HepG2 (cell line): ENCODE data around the gene HDDC2. TPM values are rescaled to one million over a fixed set of nuclear protein-coding genes. Genes with fewer than 3 reads are reported as not detected.
"Not testable (repeated sequence)": the region's sequence is repeated elsewhere in the genome, so short reads cannot be mapped to it uniquely, and the experiment has no call there.

Experiments
- ATAC-seq: fragments of 200-7000 bp; cut with Tn5 transposase; 3 replicates; pipeline ENCODE4 v1.9.1; 2020; ENCODE audit warnings: mild to moderate bottlenecking, moderate library complexity
- BruUV-seq: library from RNA; stranded (reverse); fragments of 400-500 nt; replicated peaks from 2 replicates; lab custom pipeline; 2021; lab: Mats Ljungman, UMichigan
- CTCF ChIA-PET: fragments of 300-600 bp; formaldehyde crosslinking; extraction: SDS; loops from one replicate; lab custom pipeline; 2021; ENCODE audit warnings: low total read pairs, inconsistent platforms, low intra/inter-chr PET ratio; lab: Yijun Ruan, JAX
- POLR2A ChIA-PET: fragments of 350-600 bp; sonication (Branson Sonifier 250); formaldehyde crosslinking; loops from one replicate; lab custom pipeline; 2020; ENCODE audit warnings: antibody characterized with exemption, inconsistent platforms; lab: Yijun Ruan, JAX
- DNase-seq: peaks from one replicate; pipeline ENCODE4 v3.0.0-alpha.2; 2015; ENCODE audit warnings: low spot score
- FAIRE-seq: peaks from 3 replicates; lab custom pipeline; 2011; peaks lifted over from hg19 to GRCh38; lab: Jason Lieb, UNC
- H2AFZ ChIP-seq: one replicate; pipeline ENCODE4 v1.6.1; 2011; ENCODE audit warnings: low read length, inconsistent platforms
- H3K27ac ChIP-seq: fragments of 300-600 bp; 3 replicates; pipeline ENCODE4 v1.8.0; 2011; ENCODE audit warnings: mixed run types, mild to moderate bottlenecking, mixed read lengths, low read length, inconsistent platforms; ENCODE audit not compliant: insufficient read depth; ENCODE audit errors: extremely low read length
- H3K27me3 ChIP-seq, 2 experiments: fragments of 200-600 bp in 1 of 2; 2 replicates in 1 of 2; 3 replicates in 1 of 2; pipeline versions ENCODE4 v1.6.0 to v1.8.0; 2011; ENCODE audit warnings: low read length in 2 of 2, mild to moderate bottlenecking in 2 of 2, moderate library complexity in 2 of 2, inconsistent platforms in 1 of 2; ENCODE audit not compliant: insufficient read depth in 2 of 2, control insufficient read depth in 1 of 2
- H3K36me3 ChIP-seq, 2 experiments: fragments of 200-600 bp in 1 of 2; replicated peaks in 1 of 2; 2 replicates in 1 of 2; 3 replicates in 1 of 2; pipeline versions ENCODE4 v1.5.1 to v1.8.0; 2011; ENCODE audit warnings: low read length in 2 of 2, inconsistent platforms in 1 of 2; ENCODE audit not compliant: insufficient read depth in 2 of 2, control insufficient read depth in 1 of 2
- H3K4me1 ChIP-seq: 2 replicates; pipeline ENCODE4 v1.5.1; 2012; ENCODE audit warnings: low read length, inconsistent platforms; ENCODE audit not compliant: insufficient read depth
- H3K4me2 ChIP-seq: 2 replicates; pipeline ENCODE4 v1.6.0; 2011; ENCODE audit warnings: low read depth, low read length, inconsistent platforms
- H3K4me3 ChIP-seq, 3 experiments: fragments of 200-600 bp in 1 of 3; sonication (generic), shearing (Covaris generic) in 1 of 3; replicated peaks in 1 of 3; 2 replicates each; pipeline ENCODE4 v1.5.1; 2011 to 2016; ENCODE audit warnings: low read length in 3 of 3, inconsistent platforms in 2 of 3, low read depth in 2 of 3, mild to moderate bottlenecking in 2 of 3, control low read depth in 1 of 3, mixed read lengths in 1 of 3; ENCODE audit not compliant: insufficient read depth in 1 of 3
- H3K79me2 ChIP-seq: one replicate; pipeline ENCODE4 v1.6.1; 2011; ENCODE audit warnings: low read length, inconsistent platforms; ENCODE audit not compliant: insufficient read depth
- H3K9ac ChIP-seq: 2 replicates; pipeline ENCODE4 v1.6.0; 2011; ENCODE audit warnings: mild to moderate bottlenecking, low read depth, low read length, inconsistent platforms; ENCODE audit not compliant: insufficient read depth
- H3K9me3 ChIP-seq: 2 replicates; pipeline ENCODE4 v1.5.1; 2012; ENCODE audit warnings: mild to moderate bottlenecking, low read length
- H4K20me1 ChIP-seq: 2 replicates; pipeline ENCODE4 v1.6.0; 2011; ENCODE audit warnings: inconsistent platforms, mild to moderate bottlenecking, low read length, moderate library complexity; ENCODE audit not compliant: insufficient read depth
- ZNF17 ChIP-seq: sonication (generic); formaldehyde crosslinking; IDR thresholded peaks from 2 replicates; pipeline ENCODE4 v1.5.0; 2020; ENCODE audit warnings: mild to moderate bottlenecking, missing genetic modification reagents
- WGBS: methylation state at CpG from one replicate; pipeline ENCODE4 v1.1.6; 2017; ENCODE audit warnings: low lambda C conversion rate; 5-methylcytosine and 5-hydroxymethylcytosine counted together
- in situ Hi-C: cut with HindIII; loops from 2 replicates; pipeline ENCODE4 v1.10.0; 2017; ENCODE audit warnings: low pct_unique_long_range_greater_than_20kb; ENCODE audit not compliant: extremely low pct_ligation_motif_present
- intact Hi-C: fragments of 100-400 bp; cut with micrococcal nuclease; formaldehyde crosslinking; loops from one replicate; pipeline ENCODE4 v1.10.0; 2022; ENCODE audit not compliant: unreplicated experiment
- polyA plus RNA-seq, 8 experiments: library from polyadenylated mRNA; depleted of rRNA in 3 of 8; stranded (reverse) in 7 of 8; unstranded in 1 of 8; fragments of >200 nt; fragmentation: Illumina TruSeq in 4 of 8; extraction: Trizol in 4 of 8; gene quantifications; 2 replicates each; pipeline versions ENCODE4 v1.2.1 to v1.2.3, GENCODE V29; 2011 to 2016; ENCODE audit warnings: low read depth in 4 of 8, missing spikeins in 1 of 8, mixed read lengths in 1 of 8; ENCODE audit not compliant: insufficient read depth in 1 of 8
- total RNA-seq, 5 experiments: library from RNA; depleted of rRNA; stranded (reverse); fragments of >200 nt; fragmentation: Illumina TruSeq; extraction: Trizol; gene quantifications; 2 replicates each; pipeline ENCODE4 v1.2.3, GENCODE V29; 2016; ENCODE audit warnings: low read depth in 1 of 5

HDDC2 gene
- total and polyA plus RNA-seq, 2 of the 13 experiments (the other 11 are each of a cell fraction or from before 2014, with no cell fraction given) = 76.7 to 78.7 TPM

DNA sequence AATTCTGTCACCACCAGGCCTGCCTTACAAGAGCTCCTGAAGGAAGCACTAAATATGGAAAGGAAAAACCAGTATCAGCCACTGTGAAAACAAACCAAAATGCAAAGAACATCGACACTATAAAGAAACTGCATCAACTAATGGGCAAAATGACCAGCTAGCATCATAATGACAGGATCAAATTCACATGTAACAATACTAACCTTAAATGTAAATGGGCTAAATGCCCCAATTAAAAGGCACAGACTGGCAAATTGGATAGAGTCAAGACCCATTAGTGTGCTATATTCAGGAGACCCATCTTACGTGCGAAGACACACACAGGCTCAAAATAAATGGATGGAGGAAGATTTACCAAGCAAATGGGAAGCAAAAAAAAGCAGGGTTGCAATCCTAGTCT lies 19.3 kb downstream of the HDDC2 start:
- H2AFZ ChIP-seq, H3K27me3 ChIP-seq, POLR2A ChIA-PET, FAIRE-seq, ATAC-seq, H3K4me3 ChIP-seq, H3K79me2 ChIP-seq, H3K4me2 ChIP-seq, H3K9ac ChIP-seq, H4K20me1 ChIP-seq, CTCF ChIA-PET, H3K27ac ChIP-seq, in situ Hi-C loops, BruUV-seq, H3K4me1 ChIP-seq, intact Hi-C loops, DNase-seq: not testable (repeated sequence)
- WGBS = 99% methylated on average over 3 of the region's 3 CpGs
- peaks cover 10% of the 10 kb centered on the region; the same call in 1 of the 2 replicates for H3K9me3 ChIP-seq
- H3K36me3 ChIP-seq = peaks cover 8 to 19% of the 10 kb centered on the region in 2 experiments; a peak in 4 of 5 replicates

DNA sequence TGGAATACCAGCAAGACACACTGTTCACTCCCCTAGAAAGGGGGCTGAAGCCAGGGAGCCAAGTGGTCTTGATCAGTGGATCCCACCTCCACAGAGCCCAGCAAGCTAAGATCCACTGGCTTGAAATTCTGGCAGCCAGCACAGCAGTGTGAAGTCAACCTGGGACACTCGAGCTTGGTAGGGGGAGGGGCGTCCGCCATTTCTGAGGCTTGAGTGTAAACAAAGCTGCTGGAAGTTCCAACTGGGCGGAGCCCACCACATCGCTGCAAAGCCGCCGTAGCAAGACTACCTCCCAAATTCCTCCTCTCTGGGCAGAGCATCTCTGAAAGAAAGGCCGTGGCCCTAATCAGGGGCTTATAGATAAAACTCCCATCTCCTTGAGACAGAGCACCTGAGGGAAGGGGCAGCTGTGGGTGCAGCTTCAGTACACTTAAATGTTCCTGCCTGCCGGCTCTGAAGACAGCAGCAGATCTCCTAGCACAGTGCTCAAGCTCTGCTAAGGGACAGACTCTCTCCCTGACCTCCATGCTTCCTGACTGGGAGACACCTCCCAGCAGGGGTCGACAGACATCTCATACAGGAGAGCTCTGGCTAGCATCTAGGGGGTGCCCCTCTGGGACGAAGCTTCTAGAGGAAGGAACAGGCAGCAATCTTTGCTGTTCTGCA lies 21.3 kb downstream of the HDDC2 start:
- H2AFZ ChIP-seq, H3K9ac ChIP-seq, in situ Hi-C loops, DNase-seq, H3K27me3 ChIP-seq, H3K9me3 ChIP-seq, CTCF ChIA-PET, H4K20me1 ChIP-seq, ATAC-seq, H3K27ac ChIP-seq, H3K79me2 ChIP-seq, H3K4me3 ChIP-seq, H3K4me1 ChIP-seq, intact Hi-C loops, H3K4me2 ChIP-seq, FAIRE-seq, POLR2A ChIA-PET, BruUV-seq: not testable (repeated sequence)
- peaks cover 10 to 29% of the 10 kb centered on the region in 2 experiments; a peak in 4 of 5 replicates for H3K36me3 ChIP-seq
- WGBS = 93% methylated on average over 11 of the region's 11 CpGs
- TF ChIP-seq ZNF17 (CRISPR knock-in tag) = peak; percentile 41; the same call in 1 of the 2 replicates
